SH-SY5Y (cell line): ENCODE measurements around the gene CYP27B1.

Experiments used
- GATA2 ChIP-seq: IDR thresholded peaks from 2 replicates; pipeline ENCODE4 v1.6.1; 2011; ENCODE audit warnings: mild to moderate bottlenecking, low read depth, low read length
- GATA3 ChIP-seq: IDR thresholded peaks from 2 replicates; pipeline ENCODE4 v1.6.1; 2011; ENCODE audit warnings: low read depth, mild to moderate bottlenecking, low read length, moderate library complexity

The CYP27B1 gene

GRCh38 chr12:57712701-57713100 is 54.2 kb downstream of the CYP27B1 start:
- no peak for TF ChIP-seq GATA3
- no peak for TF ChIP-seq GATA2
